HFF-Myc (cell line): Measurements from ENCODE around the gene IGDCC3.

ENCODE experiments used
- DNase-seq: peaks from one replicate; pipeline ENCODE4 v3.0.0-alpha.2; 2011; ENCODE audit warnings: low read depth; ENCODE audit errors: extremely low read depth
- H3K4me3 ChIP-seq: replicated peaks from 2 replicates; pipeline ENCODE4 v1.5.1; 2011; ENCODE audit warnings: low read depth, mild to moderate bottlenecking, control low read depth, low read length
- TF ChIP-seq, protein P1 (sequence below): IDR thresholded peaks from 2 replicates; pipeline ENCODE4 v1.5.1; 2012; ENCODE audit warnings: mild to moderate bottlenecking, low read depth, low read length, control low read depth; ENCODE audit errors: missing control alignments

The IGDCC3 gene

DNA sequence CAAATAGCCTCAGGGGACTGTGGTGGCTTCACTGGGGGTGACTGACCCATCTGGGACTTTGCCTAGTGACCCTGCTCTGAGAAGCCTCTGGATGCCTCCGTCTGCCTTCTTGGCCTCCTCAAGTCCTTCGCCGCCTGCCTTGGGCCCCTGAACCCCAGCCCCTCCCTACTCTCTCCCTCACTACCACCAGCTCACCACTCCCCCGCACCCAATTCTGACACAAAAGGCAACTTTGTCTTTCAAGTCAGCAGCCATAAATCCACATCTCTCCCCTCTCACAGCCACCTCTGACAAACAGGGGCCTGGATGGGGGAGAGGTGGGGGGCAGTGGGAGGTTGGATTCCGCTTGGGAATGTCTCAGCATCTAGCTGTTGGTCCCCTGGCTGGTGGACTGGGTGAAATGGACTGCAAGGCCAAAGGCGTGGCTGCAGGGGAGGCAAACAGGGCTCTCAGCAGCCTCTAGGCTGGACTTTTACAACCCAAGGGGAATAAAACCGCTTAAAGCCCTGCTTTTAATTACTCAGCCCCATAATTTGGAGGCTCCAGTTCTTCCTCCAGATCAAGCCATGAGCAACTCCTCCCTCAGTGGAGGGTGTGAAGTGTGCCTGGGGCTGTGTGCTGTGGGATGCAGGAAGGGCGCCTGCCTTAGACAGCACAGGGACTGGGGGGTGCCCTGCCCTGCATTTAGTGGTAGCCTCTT is 33.4 kb downstream of the IGDCC3 start:
- TF ChIP-seq, protein P1, sequence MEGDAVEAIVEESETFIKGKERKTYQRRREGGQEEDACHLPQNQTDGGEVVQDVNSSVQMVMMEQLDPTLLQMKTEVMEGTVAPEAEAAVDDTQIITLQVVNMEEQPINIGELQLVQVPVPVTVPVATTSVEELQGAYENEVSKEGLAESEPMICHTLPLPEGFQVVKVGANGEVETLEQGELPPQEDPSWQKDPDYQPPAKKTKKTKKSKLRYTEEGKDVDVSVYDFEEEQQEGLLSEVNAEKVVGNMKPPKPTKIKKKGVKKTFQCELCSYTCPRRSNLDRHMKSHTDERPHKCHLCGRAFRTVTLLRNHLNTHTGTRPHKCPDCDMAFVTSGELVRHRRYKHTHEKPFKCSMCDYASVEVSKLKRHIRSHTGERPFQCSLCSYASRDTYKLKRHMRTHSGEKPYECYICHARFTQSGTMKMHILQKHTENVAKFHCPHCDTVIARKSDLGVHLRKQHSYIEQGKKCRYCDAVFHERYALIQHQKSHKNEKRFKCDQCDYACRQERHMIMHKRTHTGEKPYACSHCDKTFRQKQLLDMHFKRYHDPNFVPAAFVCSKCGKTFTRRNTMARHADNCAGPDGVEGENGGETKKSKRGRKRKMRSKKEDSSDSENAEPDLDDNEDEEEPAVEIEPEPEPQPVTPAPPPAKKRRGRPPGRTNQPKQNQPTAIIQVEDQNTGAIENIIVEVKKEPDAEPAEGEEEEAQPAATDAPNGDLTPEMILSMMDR, result no peak
- H3K4me3 ChIP-seq, result no peak overlapping the region
- no peak for DNase-seq

DNA sequence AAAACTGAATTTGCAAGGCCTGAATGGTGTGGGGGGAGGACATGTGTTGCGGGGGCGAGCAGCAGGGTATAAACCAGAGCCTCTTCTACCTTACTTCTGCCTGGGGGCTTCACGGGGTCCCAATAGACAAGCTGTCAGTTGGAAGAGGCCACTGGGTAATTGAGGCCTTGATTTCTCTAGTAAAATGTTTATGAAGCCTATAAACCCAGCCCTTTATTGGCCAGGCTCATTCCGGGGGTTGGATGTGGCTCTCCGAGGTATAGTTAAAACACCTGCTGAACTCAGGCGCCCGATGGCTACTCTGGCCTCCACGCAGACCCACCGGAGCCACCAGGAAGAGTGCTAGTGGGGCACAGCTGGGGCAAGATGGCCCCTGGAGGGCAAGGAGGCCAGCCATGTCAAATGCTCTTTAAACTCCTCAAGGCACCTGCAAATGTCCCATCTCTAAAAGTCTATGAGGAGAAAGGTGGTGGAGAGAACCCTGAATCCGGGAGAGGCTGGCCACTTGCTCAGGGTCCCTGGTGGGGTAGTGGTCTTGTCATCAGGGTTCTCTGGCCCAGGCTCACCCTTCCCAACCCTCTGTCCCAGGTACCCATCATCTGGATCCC is 34.3 kb downstream of the IGDCC3 start:
- no peak overlapping the region for H3K4me3 ChIP-seq
- no peak for DNase-seq
- TF ChIP-seq, protein P1, result no peak

DNA sequence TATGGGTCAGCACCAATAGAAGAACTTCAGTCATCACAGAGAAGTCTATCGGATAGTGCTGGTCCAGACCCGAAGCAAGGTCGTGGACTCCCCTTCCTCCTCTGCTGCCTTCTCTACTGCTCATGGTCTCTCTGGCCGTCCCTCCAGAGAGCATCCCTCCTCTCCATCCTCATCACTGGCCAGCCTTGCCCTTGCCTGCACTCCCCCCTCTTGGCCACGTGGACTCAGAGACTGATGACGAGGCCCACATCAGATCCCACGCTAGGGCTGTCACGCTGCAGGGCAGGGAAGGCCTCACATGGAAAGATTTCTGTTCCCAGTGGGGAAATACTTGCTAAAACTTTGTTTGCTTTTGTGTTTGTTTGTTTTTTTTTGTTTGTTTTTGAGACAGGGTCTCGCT is 35.3 kb downstream of the IGDCC3 start:
- TF ChIP-seq, protein P1, result no peak
- no peak overlapping the region for H3K4me3 ChIP-seq
- DNase-seq, result no peak

DNA sequence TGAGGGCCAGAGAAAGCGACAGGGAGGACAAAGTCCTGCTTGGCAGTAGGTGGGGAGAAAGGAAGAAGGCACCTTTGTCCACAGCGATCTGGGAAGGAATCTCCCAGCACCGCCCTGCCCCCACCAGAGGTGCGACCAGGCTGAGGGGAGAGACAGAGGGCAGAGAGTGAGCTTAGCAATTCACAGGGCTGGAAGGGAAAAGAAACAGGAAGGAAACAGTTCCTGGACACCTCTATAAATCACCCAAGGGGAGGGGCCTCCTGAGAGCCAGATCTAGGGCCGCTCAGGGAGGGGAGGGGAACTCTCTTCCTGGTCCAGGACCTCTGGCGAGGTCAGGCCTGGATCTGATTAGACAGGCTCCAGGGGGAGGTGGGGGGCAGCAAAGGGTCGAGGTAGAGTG is 37.9 kb downstream of the IGDCC3 start:
- no peak overlapping the region for H3K4me3 ChIP-seq
- TF ChIP-seq, protein P1, result no peak
- DNase-seq, result no peak

DNA sequence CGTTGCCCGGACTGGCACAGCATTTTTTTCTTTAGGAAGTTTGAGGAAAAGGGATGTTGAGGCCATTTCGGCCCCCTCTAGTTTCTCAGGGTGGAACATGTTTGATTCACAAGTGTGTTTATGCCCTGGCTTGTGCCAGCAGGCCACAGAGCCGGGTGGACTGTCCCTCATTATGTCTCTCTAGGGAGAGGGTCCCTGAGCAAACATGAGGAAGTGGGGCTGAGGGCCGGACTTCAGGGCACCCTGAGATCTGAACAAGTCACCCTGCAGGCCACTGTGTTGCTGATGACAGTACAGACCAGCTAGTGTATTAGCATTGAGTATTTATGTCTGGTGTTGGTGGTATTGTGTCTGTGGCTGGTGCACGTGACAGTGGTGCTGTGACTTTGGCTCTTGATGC is 38.4 kb downstream of the IGDCC3 start:
- DNase-seq, result no peak
- TF ChIP-seq, protein P1, result no peak

DNA sequence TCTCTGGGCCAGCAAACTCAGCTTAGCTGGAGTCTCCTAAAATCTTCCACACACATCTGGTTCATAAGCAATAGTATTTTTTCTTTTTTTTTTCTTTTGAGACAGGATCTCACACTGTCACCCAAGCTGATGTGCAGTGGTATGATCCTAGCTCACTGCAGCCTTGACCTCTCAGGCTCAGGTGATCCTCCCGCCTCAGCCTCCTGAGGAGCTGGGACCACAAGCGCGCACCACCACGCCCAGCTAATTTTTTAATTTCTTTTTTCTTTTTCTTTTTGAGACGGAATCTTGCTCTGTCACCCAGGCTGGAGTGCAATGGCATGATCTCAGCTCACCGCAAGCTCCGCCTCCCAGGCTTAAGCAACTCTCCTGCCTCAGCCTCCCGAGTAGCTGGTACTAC is 39.0 kb downstream of the IGDCC3 start:
- H3K4me3 ChIP-seq, result no peak overlapping the region
- TF ChIP-seq, protein P1, result no peak
- no peak for DNase-seq

More for the DNA sequence above, 38.4 kb downstream of the IGDCC3 start:
- no peak overlapping the region for H3K4me3 ChIP-seq
